GM21526 (cell line): ENCODE results near the gene LPO.

Experiments used
- ATAC-seq: cut with Tn5 transposase; IDR thresholded peaks from one replicate; pipeline ENCODE4 v1.9.1; 2021; ENCODE audit warnings: moderate library complexity; ENCODE audit not compliant: unreplicated experiment, low FRiP score

Gene LPO

DNA sequence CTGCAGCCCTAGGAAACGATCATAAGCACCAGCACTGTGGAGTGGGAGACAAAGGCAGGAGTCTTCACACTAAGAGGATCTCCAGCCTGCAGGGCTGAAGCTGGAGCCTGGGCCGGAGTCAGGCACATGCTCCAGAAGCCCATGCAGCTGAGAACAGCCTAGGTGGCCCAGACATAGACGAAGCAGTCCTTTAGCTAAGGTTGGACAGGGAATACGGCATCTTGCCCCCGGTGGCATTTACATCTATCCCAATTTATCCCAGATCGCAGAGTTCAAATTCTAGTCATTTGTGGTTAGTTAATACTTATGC, 76.3 kb downstream of the LPO start:
- ATAC-seq, result no peak

DNA sequence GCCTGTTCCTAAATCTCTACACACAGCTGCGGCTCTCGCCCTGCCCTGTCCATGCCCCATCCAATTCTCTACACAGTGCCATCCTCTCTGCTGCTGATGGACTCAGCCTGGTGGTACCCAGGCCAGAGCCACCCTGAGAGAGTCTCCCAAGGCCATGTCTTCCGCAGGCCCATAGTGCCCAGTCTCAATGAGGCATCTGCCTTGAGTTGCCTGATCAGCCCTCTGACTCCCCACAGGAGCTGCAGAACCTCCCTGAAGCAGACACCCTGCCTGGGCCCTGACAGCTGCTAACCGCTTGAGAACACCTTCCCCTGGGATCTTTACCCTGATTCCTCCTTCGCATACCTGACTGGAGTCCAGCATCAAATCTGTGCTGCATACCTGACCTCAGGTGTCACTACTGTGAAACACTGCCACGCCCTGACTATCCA, 76.9 kb downstream of the LPO start:
- no peak for ATAC-seq

DNA sequence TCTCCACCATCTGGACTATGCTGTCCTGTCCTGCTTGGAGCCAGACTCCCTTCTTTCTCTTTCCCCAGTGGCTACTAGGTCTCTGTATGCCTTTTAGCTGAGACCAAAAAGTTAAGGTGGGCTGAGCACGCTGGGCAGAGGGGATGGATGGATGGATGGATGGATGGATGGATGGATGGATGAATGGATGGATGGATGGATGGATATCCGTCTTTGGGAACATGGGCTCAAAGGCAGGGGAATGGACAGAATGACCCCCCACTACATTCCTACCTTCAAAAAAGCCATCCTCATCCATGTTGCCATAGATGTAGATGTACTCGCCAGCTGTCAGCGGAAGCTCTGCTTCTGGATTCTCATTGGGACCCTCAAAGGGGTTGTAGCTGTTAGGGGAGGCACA, 77.4 kb downstream of the LPO start:
- no peak for ATAC-seq

DNA sequence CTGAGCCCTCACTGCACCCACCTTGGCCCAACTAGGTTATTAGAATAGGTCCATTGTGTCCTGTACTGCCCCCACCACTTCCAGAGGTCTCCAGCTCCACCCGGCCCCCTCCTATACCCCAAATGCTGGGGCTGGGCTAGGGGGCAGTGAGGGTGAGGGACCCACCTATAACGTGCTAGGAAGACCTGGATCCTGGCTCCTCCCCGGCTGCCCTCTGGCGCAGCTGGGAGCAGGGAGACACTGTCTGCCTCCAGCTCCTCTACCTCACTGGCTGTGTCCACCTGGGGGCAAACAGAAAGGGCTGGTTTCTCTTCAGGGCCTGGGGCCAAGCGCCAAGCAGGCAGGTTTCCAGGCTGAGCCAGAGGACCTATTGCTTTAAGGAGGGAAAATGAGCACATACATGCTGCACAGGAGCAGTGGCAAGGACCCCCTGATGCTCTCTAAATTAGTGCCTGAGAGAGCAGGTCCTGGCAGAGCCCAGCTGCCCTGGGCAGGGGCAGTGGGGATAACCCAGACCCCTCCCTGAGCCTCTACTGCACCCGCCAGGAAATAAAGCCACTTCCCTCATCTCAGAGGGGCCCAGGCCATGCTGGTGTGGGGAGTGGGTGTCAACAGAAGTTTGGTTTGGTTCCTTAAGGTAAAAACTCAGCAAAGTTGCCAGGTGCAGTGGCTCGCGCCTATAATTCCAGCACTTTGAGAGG, 78.0 kb downstream of the LPO start:
- no peak for ATAC-seq

DNA sequence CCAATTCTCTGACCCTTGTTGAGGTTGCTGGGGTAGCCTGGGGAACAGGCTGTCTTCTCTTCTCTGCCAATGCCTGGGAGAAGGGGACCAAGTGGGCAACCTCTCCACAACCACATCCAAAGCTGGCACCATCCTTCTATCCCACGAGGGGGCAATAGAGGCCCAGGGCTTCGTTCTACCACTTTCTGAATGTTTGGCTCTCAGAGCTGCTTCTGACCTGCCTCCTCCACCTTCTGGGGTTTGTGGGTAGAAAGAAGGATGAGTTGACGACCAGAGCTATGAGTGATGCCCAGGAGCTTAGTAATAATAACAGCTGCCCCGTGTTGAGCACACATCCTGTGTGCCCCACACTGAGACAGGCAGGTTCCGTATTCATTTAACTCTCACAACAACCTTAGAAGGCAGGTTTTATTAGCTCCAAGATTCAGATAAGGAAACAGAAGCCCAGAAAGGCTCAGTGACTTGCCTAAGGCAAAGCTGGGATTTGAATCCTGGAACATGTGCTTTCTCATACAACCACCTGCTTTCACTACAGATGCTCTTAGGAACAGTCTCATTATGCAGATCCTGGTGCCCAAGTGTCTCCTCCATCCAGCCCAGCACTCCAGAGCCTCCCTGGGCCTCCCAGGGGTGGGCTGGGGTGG, 79.2 kb downstream of the LPO start:
- no peak for ATAC-seq

DNA sequence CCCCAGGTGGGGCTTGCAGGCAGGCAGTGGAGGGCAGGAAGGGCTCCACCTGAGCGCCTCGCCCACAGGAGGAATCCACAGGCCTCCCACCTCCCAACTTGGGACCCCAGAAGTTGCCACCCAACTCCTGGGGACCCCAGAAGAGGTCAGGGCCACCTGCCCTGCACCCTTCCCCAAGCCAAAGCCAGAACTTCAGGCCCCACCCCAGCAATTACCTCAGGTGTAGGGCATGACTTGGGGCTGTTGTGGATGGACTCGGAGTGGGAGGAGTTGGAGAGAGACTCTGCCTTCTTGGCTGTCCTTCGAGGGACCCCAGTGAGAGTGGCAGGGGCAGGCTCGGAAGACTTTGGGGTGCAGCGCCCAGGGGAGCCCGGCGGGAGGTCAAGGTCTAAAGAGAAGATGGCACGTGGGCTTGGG, 79.7 kb downstream of the LPO start:
- ATAC-seq, result no peak
